Gastroesophageal sphincter (tissue), 3 donors: Measurements from ENCODE around the gene C2CD2L.

Experiments
- CTCF ChIP-seq, 4 experiments: fragments of 200-600 bp in 2 of 4; fragments of 450-650 bp in 2 of 4; sonication (generic) in 1 of 4; IDR thresholded peaks; one replicate each; pipeline ENCODE4 v1.5.1; 2017 to 2019; ENCODE audit warnings: antibody characterized with exemption in 4 of 4, mild to moderate bottlenecking in 2 of 4, moderate library complexity in 2 of 4
- POLR2A ChIP-seq, 2 donors: fragments of 450-650 bp; IDR thresholded peaks; one replicate each; pipeline ENCODE4 v1.6.1; 2017; ENCODE audit warnings: antibody characterized with exemption in 2 of 2, mild to moderate bottlenecking in 2 of 2, moderate library complexity in 1 of 2

- TF ChIP-seq CTCF (IDR thresholded peaks at IDR 0.05) (no peak), POLR2A (IDR thresholded peaks at IDR 0.05) (no peak)
Measured at GRCh38 chr11:119158467-119158866, 51.3 kb downstream of the C2CD2L start.
